GM12875 (cell line): Measurements from ENCODE around the gene NCOA1.

Experiments used
- H3K4me3 ChIP-seq: one replicate; pipeline ENCODE4 v1.5.1; 2011; ENCODE audit warnings: low read depth, low read length, control low read depth
- CTCF ChIP-seq: IDR thresholded peaks from 2 replicates; pipeline ENCODE4 v1.5.1; 2011; ENCODE audit warnings: low read depth, mild to moderate bottlenecking, control low read depth, inconsistent platforms, low read length, moderate library complexity, borderline replicate concordance; ENCODE audit not compliant: insufficient read depth

The NCOA1 gene

GRCh38 chr2:24816404-24816803 lies 325.4 kb downstream of the NCOA1 start:
- H3K4me3 ChIP-seq: no peak overlapping the region
- TF ChIP-seq CTCF: no peak

GRCh38 chr2:24816884-24817283 lies 325.8 kb downstream of the NCOA1 start:
- no peak for TF ChIP-seq CTCF
- no peak overlapping the region for H3K4me3 ChIP-seq

GRCh38 chr2:24818721-24819167 lies 327.7 kb downstream of the NCOA1 start:
- TF ChIP-seq CTCF: no peak
- no peak overlapping the region for H3K4me3 ChIP-seq

GRCh38 chr2:24819442-24820174 lies 328.6 kb downstream of the NCOA1 start:
- no peak for TF ChIP-seq CTCF
- H3K4me3 ChIP-seq: no peak overlapping the region

GRCh38 chr2:24820175-24820513 lies 329.1 kb downstream of the NCOA1 start:
- no peak for TF ChIP-seq CTCF
- H3K4me3 ChIP-seq: no peak overlapping the region
